Fibroblast of lung (primary cell): ENCODE data around the gene KRR1. TPM values are rescaled to one million over a fixed set of nuclear protein-coding genes. Genes with fewer than 3 reads are reported as not detected.
A peak's percentile ranks its signal among the peaks of the same experiment; 100 is the strongest.

Experiments
- DNase-seq, 2 donors: peaks; one replicate each; pipeline versions ENCODE4 v3.0.0 to v3.0.0-alpha.2; 2010; ENCODE audit warnings: low read depth in 2 of 2
- H2AFZ ChIP-seq: 2 replicates; pipeline ENCODE4 v1.5.1; 2012; ENCODE audit warnings: low read length, control low read depth, inconsistent platforms
- H3K27ac ChIP-seq: 2 replicates; pipeline ENCODE4 v1.5.1; 2011; ENCODE audit warnings: low read length, control low read depth; ENCODE audit not compliant: insufficient read depth
- H3K27me3 ChIP-seq: 2 replicates; pipeline ENCODE4 v1.5.1; 2011; ENCODE audit warnings: mild to moderate bottlenecking, low read length; ENCODE audit not compliant: control insufficient read depth, insufficient read depth
- H3K36me3 ChIP-seq: 2 replicates; pipeline ENCODE4 v1.5.1; 2011; ENCODE audit warnings: low read length; ENCODE audit not compliant: control insufficient read depth, insufficient read depth
- H3K4me1 ChIP-seq: 2 replicates; pipeline ENCODE4 v1.5.1; 2011; ENCODE audit warnings: low read length; ENCODE audit not compliant: control insufficient read depth, insufficient read depth; ENCODE audit errors: extremely low read depth
- H3K4me2 ChIP-seq: 2 replicates; pipeline ENCODE4 v1.5.1; 2011; ENCODE audit warnings: low read length, control low read depth; ENCODE audit not compliant: insufficient read depth; ENCODE audit errors: extremely low read depth
- H3K4me3 ChIP-seq, 4 experiments: fragments of 200-600 bp in 1 of 4; sonication (generic) in 1 of 4; replicated peaks in 1 of 4; 2 replicates each; pipeline ENCODE4 v1.5.1; 2011 to 2016; ENCODE audit warnings: low read length in 4 of 4, low read depth in 3 of 4, mild to moderate bottlenecking in 3 of 4, control low read depth in 2 of 4, inconsistent platforms in 1 of 4, mixed read lengths in 1 of 4; ENCODE audit not compliant: insufficient read depth in 1 of 4; ENCODE audit errors: control extremely low read depth in 1 of 4
- H3K79me2 ChIP-seq: 2 replicates; pipeline ENCODE4 v1.5.1; 2012; ENCODE audit warnings: mild to moderate bottlenecking, low read length, inconsistent platforms; ENCODE audit not compliant: control insufficient read depth, insufficient read depth
- H3K9ac ChIP-seq: 2 replicates; pipeline ENCODE4 v1.5.1; 2011; ENCODE audit warnings: mild to moderate bottlenecking, low read length, control low read depth; ENCODE audit not compliant: insufficient read depth
- H3K9me3 ChIP-seq: 2 replicates; pipeline ENCODE4 v1.5.1; 2012; ENCODE audit warnings: low read depth, low read length; ENCODE audit not compliant: control insufficient read depth, insufficient read depth
- H4K20me1 ChIP-seq: 2 replicates; pipeline ENCODE4 v1.5.1; 2011; ENCODE audit warnings: low read length; ENCODE audit not compliant: control insufficient read depth, insufficient read depth; ENCODE audit errors: extremely low read depth
- EZH2 ChIP-seq: IDR thresholded peaks from 2 replicates; pipeline ENCODE4 v1.5.1; 2012; ENCODE audit warnings: low read length, control low read depth, mild to moderate bottlenecking; ENCODE audit errors: missing control alignments
- polyA plus RNA-seq, 2 donors: library from polyadenylated mRNA; depleted of rRNA in 1 of 2; stranded (reverse) in 1 of 2; unstranded in 1 of 2; fragments of >200 nt; gene quantifications; 2 replicates each; pipeline ENCODE4 v1.2.1, GENCODE V29; 2011 to 2012; ENCODE audit warnings: missing spikeins in 1 of 2
- total RNA-seq: library from RNA; depleted of rRNA; stranded (reverse); fragments of >200 nt; gene quantifications from 2 replicates; pipeline ENCODE4 v1.2.1, GENCODE V29; 2014
- TF ChIP-seq, protein P1 (sequence below), 2 donors: IDR thresholded peaks in 1 of 2; conservative IDR thresholded peaks in 1 of 2; 1 replicate in 1 of 2; 2 replicates in 1 of 2; pipeline ENCODE4 v1.5.1; 2011 to 2012; ENCODE audit warnings: low read length in 2 of 2, control low read depth in 1 of 2, inconsistent platforms in 1 of 2, low read depth in 1 of 2, mild to moderate bottlenecking in 1 of 2

The KRR1 gene
- total and polyA plus RNA-seq, 2 donors (not counting 1 experiment from before 2014, with no cell fraction given): 46.9 to 49.7 TPM

- H3K9ac ChIP-seq: no peak overlapping the region
- H3K4me1 ChIP-seq: peaks cover 7% of the 10 kb centered on the region
- peak; percentile 33 to 75 for DNase-seq
- H3K27ac ChIP-seq: peak overlapping the region; percentile 17
- H3K36me3 ChIP-seq: peaks cover 3% of the 10 kb centered on the region
- H4K20me1 ChIP-seq: no peaks in the 10 kb centered on the region
- H3K4me2 ChIP-seq: no peak overlapping the region
- no peaks in the 10 kb centered on the region for H3K27me3 ChIP-seq
- peaks cover 22% of the 10 kb centered on the region for H3K79me2 ChIP-seq
- TF ChIP-seq, protein P1, sequence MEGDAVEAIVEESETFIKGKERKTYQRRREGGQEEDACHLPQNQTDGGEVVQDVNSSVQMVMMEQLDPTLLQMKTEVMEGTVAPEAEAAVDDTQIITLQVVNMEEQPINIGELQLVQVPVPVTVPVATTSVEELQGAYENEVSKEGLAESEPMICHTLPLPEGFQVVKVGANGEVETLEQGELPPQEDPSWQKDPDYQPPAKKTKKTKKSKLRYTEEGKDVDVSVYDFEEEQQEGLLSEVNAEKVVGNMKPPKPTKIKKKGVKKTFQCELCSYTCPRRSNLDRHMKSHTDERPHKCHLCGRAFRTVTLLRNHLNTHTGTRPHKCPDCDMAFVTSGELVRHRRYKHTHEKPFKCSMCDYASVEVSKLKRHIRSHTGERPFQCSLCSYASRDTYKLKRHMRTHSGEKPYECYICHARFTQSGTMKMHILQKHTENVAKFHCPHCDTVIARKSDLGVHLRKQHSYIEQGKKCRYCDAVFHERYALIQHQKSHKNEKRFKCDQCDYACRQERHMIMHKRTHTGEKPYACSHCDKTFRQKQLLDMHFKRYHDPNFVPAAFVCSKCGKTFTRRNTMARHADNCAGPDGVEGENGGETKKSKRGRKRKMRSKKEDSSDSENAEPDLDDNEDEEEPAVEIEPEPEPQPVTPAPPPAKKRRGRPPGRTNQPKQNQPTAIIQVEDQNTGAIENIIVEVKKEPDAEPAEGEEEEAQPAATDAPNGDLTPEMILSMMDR (conservative IDR thresholded peaks at IDR 0.05 in 1 of 2, IDR thresholded peaks at IDR 0.05 in 1 of 2; ENCODE audit: low read depth in 1 of 2, low read length in 2 of 2): no peak
- TF ChIP-seq EZH2: no peak
- H3K9me3 ChIP-seq: no peaks in the 10 kb centered on the region
- H3K4me3 ChIP-seq: no peak overlapping the region
- H2AFZ ChIP-seq: no peak overlapping the region
Observed at GRCh38 chr12:75489613-75490210, 21.7 kb downstream of the KRR1 start.

GRCh38 chr12:75489187-75489586, 22.2 kb downstream of the KRR1 start:
- DNase-seq: no peak
- Histone ChIP-seq H2AFZ (no peak overlapping the region), H3K27ac (peak overlapping the region; percentile 17), H3K4me2 (peak overlapping the region; percentile 27), H3K4me3 (no peak overlapping the region), H3K36me3 (peaks cover 3% of the 10 kb centered on the region), H3K79me2 (peaks cover 27% of the 10 kb centered on the region), H3K9ac (no peak overlapping the region), H4K20me1 (no peaks in the 10 kb centered on the region), H3K4me1 (peaks cover 7% of the 10 kb centered on the region), H3K9me3 (no peaks in the 10 kb centered on the region), H3K27me3 (no peaks in the 10 kb centered on the region)
- TF ChIP-seq EZH2: no peak
- TF ChIP-seq, protein P1 (conservative IDR thresholded peaks at IDR 0.05 in 1 of 2, IDR thresholded peaks at IDR 0.05 in 1 of 2; ENCODE audit: low read depth in 1 of 2, low read length in 2 of 2): no peak

- Histone ChIP-seq H3K9ac (no peak overlapping the region), H3K4me1 (peaks cover 7% of the 10 kb centered on the region), H3K27ac (no peak overlapping the region), H3K4me2 (no peak overlapping the region), H3K79me2 (peaks cover 33% of the 10 kb centered on the region), H3K36me3 (peaks cover 3% of the 10 kb centered on the region), H2AFZ (no peak overlapping the region), H3K4me3 (no peak overlapping the region), H3K9me3 (no peaks in the 10 kb centered on the region), H3K27me3 (no peaks in the 10 kb centered on the region), H4K20me1 (no peaks in the 10 kb centered on the region)
- peak; percentile 45 to 57 for DNase-seq
- no peak for TF ChIP-seq EZH2
- TF ChIP-seq, protein P1 (conservative IDR thresholded peaks at IDR 0.05 in 1 of 2, IDR thresholded peaks at IDR 0.05 in 1 of 2; ENCODE audit: low read depth in 1 of 2, low read length in 2 of 2): peak; percentile 48 to 69
Observed at GRCh38 chr12:75488553-75488952, 22.9 kb downstream of the KRR1 start.
